Effector CD4-positive, alpha-beta T cell (primary cell): Measurements from ENCODE around the gene SUGCT.
"Not testable (repeated sequence)": the region's sequence is repeated elsewhere in the genome, so short reads cannot be mapped to it uniquely, and the experiment has no call there.

Source experiments
- DNase-seq: peaks from one replicate; pipeline ENCODE4 v3.0.0-alpha.2; 2020

The SUGCT gene

GRCh38 chr7:40641701-40642100 lies 506.9 kb downstream of the SUGCT start:
- no peak for DNase-seq

- no peak for DNase-seq
Measured at GRCh38 chr7:40643664-40644063, 508.9 kb downstream of the SUGCT start.

GRCh38 chr7:40644454-40645188 lies 509.8 kb downstream of the SUGCT start:
- no peak for DNase-seq

GRCh38 chr7:40645197-40645596 lies 510.4 kb downstream of the SUGCT start:
- no peak for DNase-seq

GRCh38 chr7:40646717-40647116 lies 511.9 kb downstream of the SUGCT start:
- no peak for DNase-seq

GRCh38 chr7:40647719-40648118 lies 512.9 kb downstream of the SUGCT start:
- no peak for DNase-seq

- no peak for DNase-seq
Measured at GRCh38 chr7:40649247-40649646, 514.4 kb downstream of the SUGCT start.

- not testable (repeated sequence) for DNase-seq
Measured at GRCh38 chr7:40650903-40651302, 516.1 kb downstream of the SUGCT start.

- no peak for DNase-seq
Measured at GRCh38 chr7:40654171-40654570, 519.4 kb downstream of the SUGCT start.

- DNase-seq = no peak
Measured at GRCh38 chr7:40655426-40655825, 520.6 kb downstream of the SUGCT start.

GRCh38 chr7:40656349-40656748 lies 521.5 kb downstream of the SUGCT start:
- no peak for DNase-seq

- no peak for DNase-seq
Measured at GRCh38 chr7:40658729-40659128, 523.9 kb downstream of the SUGCT start.

GRCh38 chr7:40659231-40659630 lies 524.4 kb downstream of the SUGCT start:
- no peak for DNase-seq

- DNase-seq = no peak
Measured at GRCh38 chr7:40673285-40673684, 538.5 kb downstream of the SUGCT start.

- DNase-seq = no peak
Measured at GRCh38 chr7:40674316-40674715, 539.5 kb downstream of the SUGCT start.

- no peak for DNase-seq
Measured at GRCh38 chr7:40675741-40676140, 540.9 kb downstream of the SUGCT start.

- no peak for DNase-seq
Measured at GRCh38 chr7:40676221-40676620, 541.4 kb downstream of the SUGCT start.

GRCh38 chr7:40680657-40681056 lies 545.9 kb downstream of the SUGCT start:
- DNase-seq = no peak

- DNase-seq = no peak
Measured at GRCh38 chr7:40682696-40683095, 547.9 kb downstream of the SUGCT start.

GRCh38 chr7:40694026-40694809 lies 559.4 kb downstream of the SUGCT start:
- no peak for DNase-seq

- no peak for DNase-seq
Measured at GRCh38 chr7:40694991-40695390, 560.2 kb downstream of the SUGCT start.

- DNase-seq = no peak
Measured at GRCh38 chr7:40697653-40698052, 562.8 kb downstream of the SUGCT start.

GRCh38 chr7:40698214-40698920 lies 563.6 kb downstream of the SUGCT start:
- DNase-seq = no peak

- DNase-seq = no peak
Measured at GRCh38 chr7:40698921-40699260, 564.1 kb downstream of the SUGCT start.
